Measurements from ENCODE around the gene ARHGAP26. TPM values are rescaled to one million over a fixed set of nuclear protein-coding genes. Genes with fewer than 3 reads are reported as not detected.

Gene ARHGAP26
- total and polyA plus RNA-seq, 4 donors, result 1.8 to 16.7 (median 4.1) TPM

GRCh38 chr5:142722146-142722545 lies 48.0 kb upstream of the ARHGAP26 start:
- DNase-seq (ENCODE audit: low spot score), result no peak
- no peak overlapping the region for H3K27ac ChIP-seq (ENCODE audit: low read depth in 1 of 2, low read length in 2 of 2)
- no peak overlapping the region for H3K4me3 ChIP-seq (ENCODE audit: low read depth in 1 of 3, low read length in 3 of 3)
- H3K4me1 ChIP-seq (ENCODE audit: control insufficient read depth in 4 of 4, insufficient read depth in 4 of 4, low read length in 3 of 4), result peaks cover 0 to 12% (median 9%) of the 10 kb centered on the region in 4 donors
- TF ChIP-seq SP1 (IDR thresholded peaks at IDR 0.05), result no peak
- no peak for TF ChIP-seq RXRA (IDR thresholded peaks at IDR 0.05)
- TF ChIP-seq HNF4A (conservative IDR thresholded peaks at IDR 0.05), result no peak
- no peak for TF ChIP-seq MAX (IDR thresholded peaks at IDR 0.05)
- TF ChIP-seq REST (IDR thresholded peaks at IDR 0.05), result no peak
- TF ChIP-seq HNF4G (IDR thresholded peaks at IDR 0.05), result no peak
- no peak for TF ChIP-seq FOXA2 (IDR thresholded peaks at IDR 0.05)
- TF ChIP-seq RAD21 (IDR thresholded peaks at IDR 0.05), result no peak
- TF ChIP-seq CTCF (IDR thresholded peaks at IDR 0.05; ENCODE audit: low read depth, low read length, missing input control), result no peak
- TF ChIP-seq FOXA1 (IDR thresholded peaks at IDR 0.05), result no peak
- no peak for TF ChIP-seq NR2F2 (IDR thresholded peaks at IDR 0.05)
- no peaks in the 10 kb centered on the region for H3K9me3 ChIP-seq (ENCODE audit: control insufficient read depth in 4 of 4, low read length in 3 of 4)
- 97% methylated on average over 6 of the region's 6 CpGs for WGBS
- no peaks in the 10 kb centered on the region for H3K36me3 ChIP-seq (ENCODE audit: control insufficient read depth in 4 of 4, insufficient read depth in 3 of 4, low read depth in 1 of 4, low read length in 3 of 4)
- no peak overlapping the region for H3K9ac ChIP-seq (ENCODE audit: low read depth in 1 of 2, low read length in 2 of 2)
- no peaks in the 10 kb centered on the region for H3K27me3 ChIP-seq (ENCODE audit: control insufficient read depth in 4 of 4, insufficient read depth in 4 of 4, low read length in 3 of 4)

GRCh38 chr5:142722896-142723295 lies 47.3 kb upstream of the ARHGAP26 start:
- no peak overlapping the region for H3K4me3 ChIP-seq (ENCODE audit: low read depth in 1 of 3, low read length in 3 of 3)
- no peak for DNase-seq (ENCODE audit: low spot score)
- TF ChIP-seq YY1 (IDR thresholded peaks at IDR 0.05) (no peak), EGR1 (IDR thresholded peaks at IDR 0.05; ENCODE audit: low read depth in 2 of 2) (no peak), ATF3 (IDR thresholded peaks at IDR 0.05) (no peak), ZBTB33 (IDR thresholded peaks at IDR 0.05) (no peak), HNF4A (conservative IDR thresholded peaks at IDR 0.05) (no peak), MAX (IDR thresholded peaks at IDR 0.05) (no peak)
- H3K9me3 ChIP-seq (ENCODE audit: control insufficient read depth in 4 of 4, low read length in 3 of 4), result no peaks in the 10 kb centered on the region
- WGBS, result 93% methylated on average over 4 of the region's 4 CpGs
- peaks cover 0 to 12% (median 9%) of the 10 kb centered on the region in 4 donors for H3K4me1 ChIP-seq (ENCODE audit: control insufficient read depth in 4 of 4, insufficient read depth in 4 of 4, low read length in 3 of 4)
- H3K27ac ChIP-seq (ENCODE audit: low read depth in 1 of 2, low read length in 2 of 2), result no peak overlapping the region
- H3K36me3 ChIP-seq (ENCODE audit: control insufficient read depth in 4 of 4, insufficient read depth in 3 of 4, low read depth in 1 of 4, low read length in 3 of 4), result no peaks in the 10 kb centered on the region
- H3K9ac ChIP-seq (ENCODE audit: low read depth in 1 of 2, low read length in 2 of 2), result no peak overlapping the region
- no peaks in the 10 kb centered on the region for H3K27me3 ChIP-seq (ENCODE audit: control insufficient read depth in 4 of 4, insufficient read depth in 4 of 4, low read length in 3 of 4)

All from liver (tissue), 9 donors.